Measurements from ENCODE around the gene A1BG.

Gene A1BG

GRCh38 chr19:58352760-58353671 lies at the start of gene A1BG:
TSS of gene A1BG (minus strand) at chr19:58353492. CDS start at chr19:58353437, 55 bp downstream.
- TF ChIP-seq CTCF (IDR thresholded peaks at IDR 0.05) (no peak), ZFX (IDR thresholded peaks at IDR 0.05; ENCODE audit: borderline replicate concordance) (no peak)
- H3K27ac ChIP-seq = no peak within 1 kb of the TSS

GRCh38 chr19:58401840-58402421 lies 48.6 kb upstream of the A1BG start:
- peak overlapping the region; percentile 96 for H3K27ac ChIP-seq
- TF ChIP-seq ZFX (IDR thresholded peaks at IDR 0.05; ENCODE audit: borderline replicate concordance) (no peak), CTCF (IDR thresholded peaks at IDR 0.05) (no peak)

- H3K27ac ChIP-seq = peak overlapping the region; percentile 96
- TF ChIP-seq ZFX (IDR thresholded peaks at IDR 0.05; ENCODE audit: borderline replicate concordance) (no peak), CTCF (IDR thresholded peaks at IDR 0.05) (peak; percentile 20)
Measured at GRCh38 chr19:58400916-58401839, 47.9 kb upstream of the A1BG start.

GRCh38 chr19:58400316-58400915 lies 47.1 kb upstream of the A1BG start:
- TF ChIP-seq ZFX (IDR thresholded peaks at IDR 0.05; ENCODE audit: borderline replicate concordance) (no peak), CTCF (IDR thresholded peaks at IDR 0.05) (no peak)
- peak overlapping the region; percentile 96 for H3K27ac ChIP-seq

- peak overlapping the region; percentile 96 for H3K27ac ChIP-seq
- TF ChIP-seq CTCF (IDR thresholded peaks at IDR 0.05) = no peak
- no peak for TF ChIP-seq ZFX (IDR thresholded peaks at IDR 0.05; ENCODE audit: borderline replicate concordance)
Measured at GRCh38 chr19:58399903-58400302, 46.6 kb upstream of the A1BG start.

- TF ChIP-seq CTCF (IDR thresholded peaks at IDR 0.05) (no peak), ZFX (IDR thresholded peaks at IDR 0.05; ENCODE audit: borderline replicate concordance) (no peak)
- H3K27ac ChIP-seq = peak overlapping the region; percentile 96
Measured at GRCh38 chr19:58398545-58398944, 45.3 kb upstream of the A1BG start.
